Mononuclear cell (primary cell): ENCODE data around the gene GALNT7. TPM values are rescaled to one million over a fixed set of nuclear protein-coding genes. Genes with fewer than 3 reads are reported as not detected.

Experiments
- H3K27me3 ChIP-seq: 2 replicates; pipeline ENCODE4 v1.6.0; 2011; ENCODE audit warnings: low read length, control low read depth; ENCODE audit not compliant: insufficient read depth
- H3K4me1 ChIP-seq: 2 replicates; pipeline ENCODE4 v1.5.1; 2011; ENCODE audit warnings: mild to moderate bottlenecking, low read length, control low read depth; ENCODE audit not compliant: insufficient read depth
- H3K4me3 ChIP-seq: 2 replicates; pipeline ENCODE4 v1.5.1; 2011; ENCODE audit warnings: mild to moderate bottlenecking, low read length, moderate library complexity
- H3K9me3 ChIP-seq: 2 replicates; pipeline ENCODE4 v1.5.1; 2011; ENCODE audit warnings: low read depth, mild to moderate bottlenecking, control low read depth, low read length
- total RNA-seq: library from RNA; depleted of rRNA; stranded (reverse); fragments of >200 nt; gene quantifications from one replicate; pipeline ENCODE4 v1.2.3, GENCODE V29; 2012

GALNT7 gene
- total RNA-seq, 1 donor = 11.4 TPM

DNA sequence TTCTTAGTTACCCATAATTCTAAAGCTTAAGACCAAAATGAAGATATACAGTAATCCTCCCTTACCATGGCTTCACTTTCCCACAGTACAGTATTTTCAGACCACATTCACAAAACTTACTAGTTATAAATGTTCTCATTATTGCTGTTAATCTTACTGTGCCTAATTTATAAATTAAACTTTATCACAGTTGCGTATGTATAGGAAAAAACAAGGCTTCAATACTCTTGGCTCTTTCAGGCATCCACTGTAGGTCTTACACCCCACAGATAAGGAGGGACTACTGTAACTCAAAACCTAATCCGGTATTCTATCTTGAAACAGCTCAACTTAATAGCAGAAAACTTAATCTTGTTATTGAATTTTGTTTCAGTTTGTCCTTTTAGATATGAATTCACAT is 162.0 kb downstream of the GALNT7 start:
- Histone ChIP-seq H3K9me3 (no peaks in the 10 kb centered on the region), H3K4me1 (peaks cover 29% of the 10 kb centered on the region), H3K4me3 (no peak overlapping the region), H3K27me3 (no peaks in the 10 kb centered on the region)

GRCh38 chr4:173332021-173332487 is 163.4 kb downstream of the GALNT7 start:
- Histone ChIP-seq H3K4me1 (peaks cover 30% of the 10 kb centered on the region), H3K27me3 (no peaks in the 10 kb centered on the region), H3K9me3 (no peaks in the 10 kb centered on the region), H3K4me3 (peak overlapping the region; percentile 92)

GRCh38 chr4:173332963-173333657 is 164.5 kb downstream of the GALNT7 start:
- peak overlapping the region; percentile 92 for H3K4me3 ChIP-seq
- H3K4me1 ChIP-seq = peaks cover 30% of the 10 kb centered on the region
- no peaks in the 10 kb centered on the region for H3K9me3 ChIP-seq
- no peaks in the 10 kb centered on the region for H3K27me3 ChIP-seq

GRCh38 chr4:173333658-173334084 is 165.1 kb downstream of the GALNT7 start:
- H3K27me3 ChIP-seq = no peaks in the 10 kb centered on the region
- peak overlapping the region; percentile 92 for H3K4me3 ChIP-seq
- peaks cover 30% of the 10 kb centered on the region for H3K4me1 ChIP-seq
- no peaks in the 10 kb centered on the region for H3K9me3 ChIP-seq

DNA sequence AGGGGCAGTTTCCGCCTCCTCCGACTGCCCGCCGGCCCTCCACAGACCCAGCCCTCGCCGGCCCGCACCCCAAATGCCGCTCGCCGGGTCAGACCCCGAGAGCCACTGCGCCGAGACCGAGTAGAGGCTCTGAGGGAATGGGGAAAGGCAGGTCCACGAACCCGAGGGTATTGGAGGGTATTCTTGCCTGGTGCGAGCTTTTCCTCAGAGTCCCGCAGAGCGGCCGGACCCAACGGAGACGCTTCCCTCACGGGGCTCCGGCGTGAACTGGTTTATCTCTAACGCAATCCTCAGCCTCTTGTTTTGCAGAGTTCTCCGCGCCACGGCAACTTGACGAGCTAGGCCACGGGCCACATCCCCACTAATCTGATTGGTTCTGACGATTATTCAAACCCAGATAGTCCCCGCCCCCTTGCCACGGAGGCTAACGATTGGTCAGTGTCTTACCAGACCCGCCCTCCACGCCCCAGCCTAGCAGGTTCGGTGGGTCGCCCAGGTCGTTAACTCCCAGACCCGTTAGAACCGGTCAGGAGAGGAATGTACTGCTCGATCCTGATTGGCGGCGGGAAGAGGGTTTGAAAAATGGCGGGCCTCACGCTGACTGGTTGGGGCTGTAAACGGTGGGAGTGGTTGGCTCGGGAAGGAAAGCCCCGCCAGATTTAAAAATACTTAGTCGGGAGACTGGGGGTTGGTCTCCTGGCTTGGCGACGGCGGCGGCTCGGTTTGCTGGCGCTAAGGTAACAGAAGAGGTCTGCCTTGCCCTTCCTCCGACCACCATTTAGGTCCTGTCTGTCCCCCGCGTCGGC is 165.7 kb downstream of the GALNT7 start, which contains the start of gene HMGB2:
Gene HMGB2 (minus strand): TSS at position 274 of the 806 bp plus-strand sequence. CDS start 709 bp downstream, outside the sequence.
- H3K9me3 ChIP-seq = no peaks in the 10 kb centered on the region
- H3K27me3 ChIP-seq = no peaks in the 10 kb centered on the region
- peaks cover 30% of the 10 kb centered on the region for H3K4me1 ChIP-seq
- peak within 1 kb of the TSS; percentile 92 for H3K4me3 ChIP-seq

DNA sequence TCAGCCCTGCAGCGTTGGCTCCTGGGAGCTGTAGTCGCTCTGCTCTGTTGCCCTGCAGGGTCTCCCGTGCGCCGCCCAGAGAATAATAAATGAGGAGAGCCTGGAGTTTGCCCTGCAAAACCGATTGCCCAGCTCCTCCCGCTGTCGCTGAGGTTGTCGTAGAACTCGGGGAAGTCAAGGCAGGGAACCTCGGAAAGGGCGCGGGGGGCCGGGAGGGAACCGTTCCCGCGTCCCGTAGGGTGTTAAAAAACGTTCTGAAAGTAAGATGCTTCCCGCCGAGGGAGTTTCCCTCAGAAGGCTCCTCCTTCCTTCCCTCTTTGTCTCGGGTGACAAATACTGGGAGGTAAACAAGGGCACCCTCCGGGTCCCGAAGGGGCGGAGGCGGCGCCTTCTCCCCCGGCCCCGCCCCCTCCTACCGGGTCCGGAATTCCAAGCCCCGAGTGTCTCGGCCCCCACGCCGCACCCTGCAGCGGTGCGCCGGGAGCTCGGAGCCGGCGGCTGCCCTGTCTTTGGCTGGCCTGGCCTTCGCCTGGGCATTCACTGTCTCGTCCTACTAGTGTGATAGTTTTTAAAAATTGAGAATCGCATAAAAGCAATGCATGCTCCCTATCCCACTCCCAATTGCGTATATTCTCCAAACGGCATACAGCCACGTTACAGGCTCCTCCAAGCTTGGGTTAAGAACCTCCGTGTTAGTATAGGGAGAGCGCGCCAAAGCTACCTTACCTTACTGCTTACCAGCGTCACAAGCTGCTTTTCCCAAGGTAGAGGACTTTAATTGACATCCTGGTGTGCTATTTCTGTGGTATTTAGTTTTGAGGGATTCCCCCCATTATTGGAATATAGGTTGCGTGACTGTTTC is 166.5 kb downstream of the GALNT7 start:
- H3K9me3 ChIP-seq = no peaks in the 10 kb centered on the region
- no peaks in the 10 kb centered on the region for H3K27me3 ChIP-seq
- peak overlapping the region; percentile 92 for H3K4me3 ChIP-seq
- peaks cover 30% of the 10 kb centered on the region for H3K4me1 ChIP-seq

DNA sequence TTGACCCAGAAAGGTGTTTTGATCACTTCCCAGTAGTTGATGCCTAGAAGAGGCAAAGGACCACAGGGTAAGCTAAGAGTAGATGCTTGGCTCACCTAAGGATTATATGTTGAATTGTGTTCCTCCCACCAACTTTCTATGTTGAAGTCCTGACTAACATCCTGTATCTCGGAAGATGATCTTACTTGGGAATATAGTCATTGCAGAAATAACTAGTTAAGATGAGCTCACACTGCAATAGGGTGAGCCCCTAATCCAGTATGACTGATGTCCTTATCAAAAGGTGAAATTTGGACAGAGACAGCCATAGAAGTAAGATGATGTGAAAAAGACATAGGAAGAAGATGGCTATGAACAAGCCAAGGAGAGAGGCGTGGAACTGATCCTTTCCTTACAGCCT is 168.9 kb downstream of the GALNT7 start:
- Histone ChIP-seq H3K27me3 (no peaks in the 10 kb centered on the region), H3K9me3 (no peaks in the 10 kb centered on the region), H3K4me3 (no peak overlapping the region), H3K4me1 (peaks cover 15% of the 10 kb centered on the region)

GRCh38 chr4:173343832-173344397 is 175.3 kb downstream of the GALNT7 start:
- Histone ChIP-seq H3K4me3 (no peak overlapping the region), H3K4me1 (no peaks in the 10 kb centered on the region), H3K9me3 (no peaks in the 10 kb centered on the region), H3K27me3 (no peaks in the 10 kb centered on the region)

GRCh38 chr4:173345648-173346047 is 177.0 kb downstream of the GALNT7 start:
- no peaks in the 10 kb centered on the region for H3K9me3 ChIP-seq

DNA sequence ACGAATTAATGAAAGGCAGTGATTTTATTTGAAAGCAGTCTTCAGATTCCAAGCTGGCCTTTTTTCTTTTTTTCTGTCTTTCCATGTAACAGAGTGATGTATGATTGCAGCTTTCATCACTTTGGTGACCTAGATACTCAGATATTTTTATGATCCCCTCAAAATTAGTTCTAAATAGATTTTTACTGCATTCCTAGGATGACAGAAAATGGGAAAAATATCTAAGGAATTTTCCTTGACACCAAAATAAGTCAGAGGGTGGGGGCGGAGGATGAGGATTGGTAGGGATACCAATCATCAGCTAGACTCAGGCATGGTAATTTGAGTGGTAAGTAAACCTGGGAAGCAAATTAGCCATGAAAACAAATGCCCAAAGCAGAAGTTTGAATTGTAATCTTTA is 177.5 kb downstream of the GALNT7 start:
- no peaks in the 10 kb centered on the region for H3K27me3 ChIP-seq
- no peaks in the 10 kb centered on the region for H3K9me3 ChIP-seq
- no peaks in the 10 kb centered on the region for H3K4me1 ChIP-seq
- H3K4me3 ChIP-seq = no peak overlapping the region

More at GRCh38 chr4:173345648-173346047, 177.0 kb downstream of the GALNT7 start:
- no peaks in the 10 kb centered on the region for H3K4me1 ChIP-seq
- H3K27me3 ChIP-seq = no peaks in the 10 kb centered on the region
- no peak overlapping the region for H3K4me3 ChIP-seq

DNA sequence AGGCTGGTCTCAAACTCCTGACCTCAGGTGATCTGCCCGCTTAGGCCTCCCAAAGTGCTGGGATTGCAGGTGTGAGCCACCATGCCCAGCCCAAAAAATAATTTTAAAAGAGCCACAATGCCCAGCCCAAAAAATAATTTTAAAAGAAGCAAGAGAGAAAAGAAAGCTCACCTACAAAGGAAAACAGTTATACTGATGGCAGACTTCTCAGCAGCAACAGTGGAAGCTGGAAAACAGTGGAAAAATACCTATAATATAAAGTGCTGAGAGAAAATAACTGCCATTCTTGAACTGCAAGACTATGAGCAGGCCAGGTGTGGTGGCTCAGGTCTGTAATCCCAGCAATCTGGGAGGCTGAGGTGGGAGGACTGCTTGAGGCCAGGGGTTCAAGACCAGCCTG is 178.9 kb downstream of the GALNT7 start:
- no peaks in the 10 kb centered on the region for H3K4me1 ChIP-seq
- H3K4me3 ChIP-seq = no peak overlapping the region
- no peaks in the 10 kb centered on the region for H3K9me3 ChIP-seq
- H3K27me3 ChIP-seq = no peaks in the 10 kb centered on the region

DNA sequence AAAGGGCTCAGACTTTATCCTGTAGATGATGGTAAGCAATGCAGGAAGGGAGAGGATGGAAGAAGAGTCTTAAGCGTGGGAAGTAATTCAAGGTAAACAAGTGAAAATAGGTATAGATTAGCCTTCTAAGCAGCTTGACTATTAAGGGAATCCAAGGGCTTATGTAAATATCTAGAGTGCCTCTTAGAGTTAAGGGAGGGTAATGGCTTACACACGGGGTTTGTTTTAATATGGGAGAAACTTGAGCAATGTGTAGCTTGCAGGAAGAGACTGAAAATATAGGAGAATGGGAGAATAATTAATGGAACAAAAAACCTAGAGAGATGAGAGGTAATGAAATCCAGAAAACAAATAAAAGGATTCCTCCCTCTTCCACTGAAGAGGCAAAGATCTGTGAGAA is 189.3 kb downstream of the GALNT7 start:
- Histone ChIP-seq H3K4me1 (no peaks in the 10 kb centered on the region), H3K4me3 (no peak overlapping the region), H3K27me3 (no peaks in the 10 kb centered on the region), H3K9me3 (no peaks in the 10 kb centered on the region)

DNA sequence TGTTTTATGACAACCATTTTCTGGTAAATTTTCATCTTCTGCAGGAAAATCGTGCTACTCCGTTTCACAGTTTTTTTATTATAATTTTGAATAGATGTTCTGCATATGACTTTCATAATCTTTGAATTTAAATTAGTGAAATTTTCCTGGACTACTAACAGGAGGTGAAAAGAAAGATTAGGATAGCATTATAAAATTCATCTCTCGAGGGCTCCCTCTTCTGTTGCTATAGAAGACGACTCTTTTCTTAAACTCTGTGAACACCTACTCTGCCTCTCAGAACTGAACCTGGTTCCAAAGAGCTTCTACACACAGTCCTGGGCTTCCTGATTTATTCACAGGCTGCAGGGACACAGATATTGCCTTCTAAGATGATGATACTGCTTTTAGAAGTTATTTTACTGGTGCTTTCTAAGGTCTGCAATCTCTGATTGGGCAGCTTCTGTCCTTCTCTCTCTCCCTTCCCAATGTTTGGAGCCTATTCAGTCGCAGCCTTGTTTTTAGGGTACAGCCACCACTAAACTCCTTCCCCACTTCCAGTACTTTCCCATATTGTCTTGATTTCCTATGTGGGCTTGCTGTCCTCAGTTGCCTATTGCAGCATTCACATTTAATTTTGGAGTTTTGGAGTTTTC is 192.1 kb downstream of the GALNT7 start:
- H3K27me3 ChIP-seq = no peaks in the 10 kb centered on the region
- no peaks in the 10 kb centered on the region for H3K9me3 ChIP-seq
- peaks cover 2% of the 10 kb centered on the region for H3K4me1 ChIP-seq
- no peak overlapping the region for H3K4me3 ChIP-seq

DNA sequence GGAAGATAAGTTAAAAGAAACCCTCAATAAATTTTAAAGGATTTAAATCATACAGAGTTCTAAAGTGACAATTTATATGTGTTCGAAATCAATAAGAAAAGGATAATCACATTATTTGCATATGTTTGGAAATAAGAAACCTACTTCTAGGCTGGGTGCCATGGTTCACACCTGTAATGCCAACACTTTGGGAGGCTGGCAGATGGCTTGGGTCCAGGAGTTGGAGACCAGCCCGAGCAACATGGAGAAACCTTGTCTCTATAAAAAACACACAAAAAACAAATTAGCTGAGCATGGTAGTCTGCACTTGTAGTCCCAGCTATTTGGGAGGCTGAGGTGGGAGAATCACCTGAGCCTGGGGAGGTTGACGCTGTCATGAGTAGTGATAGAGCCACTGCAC is 194.1 kb downstream of the GALNT7 start:
- no peaks in the 10 kb centered on the region for H3K27me3 ChIP-seq
- peaks cover 5% of the 10 kb centered on the region for H3K4me1 ChIP-seq
- no peak overlapping the region for H3K4me3 ChIP-seq
- no peaks in the 10 kb centered on the region for H3K9me3 ChIP-seq
